Prostate gland (tissue), 2 donors: ENCODE measurements around the gene SMO.

Experiments used
- POLR2A ChIP-seq: fragments of 450-650 bp; IDR thresholded peaks from one replicate; pipeline ENCODE4 v1.6.1; 2016; ENCODE audit warnings: antibody characterized with exemption, mild to moderate bottlenecking
- POLR2AphosphoS5 ChIP-seq: sonication (generic); formaldehyde crosslinking; IDR thresholded peaks from one replicate; pipeline ENCODE4 v1.6.1; 2017; ENCODE audit warnings: antibody characterized with exemption
- TF ChIP-seq, protein P1 (sequence below), 4 experiments: fragments of 200-600 bp in 2 of 4; fragments of 450-650 bp in 2 of 4; sonication (generic) in 2 of 4; IDR thresholded peaks; 1 replicate in 3 of 4; 2 replicates in 1 of 4; pipeline ENCODE4 v1.5.1; 2016 to 2019; ENCODE audit warnings: antibody characterized with exemption in 4 of 4, mild to moderate bottlenecking in 2 of 4, moderate library complexity in 2 of 4

DNA sequence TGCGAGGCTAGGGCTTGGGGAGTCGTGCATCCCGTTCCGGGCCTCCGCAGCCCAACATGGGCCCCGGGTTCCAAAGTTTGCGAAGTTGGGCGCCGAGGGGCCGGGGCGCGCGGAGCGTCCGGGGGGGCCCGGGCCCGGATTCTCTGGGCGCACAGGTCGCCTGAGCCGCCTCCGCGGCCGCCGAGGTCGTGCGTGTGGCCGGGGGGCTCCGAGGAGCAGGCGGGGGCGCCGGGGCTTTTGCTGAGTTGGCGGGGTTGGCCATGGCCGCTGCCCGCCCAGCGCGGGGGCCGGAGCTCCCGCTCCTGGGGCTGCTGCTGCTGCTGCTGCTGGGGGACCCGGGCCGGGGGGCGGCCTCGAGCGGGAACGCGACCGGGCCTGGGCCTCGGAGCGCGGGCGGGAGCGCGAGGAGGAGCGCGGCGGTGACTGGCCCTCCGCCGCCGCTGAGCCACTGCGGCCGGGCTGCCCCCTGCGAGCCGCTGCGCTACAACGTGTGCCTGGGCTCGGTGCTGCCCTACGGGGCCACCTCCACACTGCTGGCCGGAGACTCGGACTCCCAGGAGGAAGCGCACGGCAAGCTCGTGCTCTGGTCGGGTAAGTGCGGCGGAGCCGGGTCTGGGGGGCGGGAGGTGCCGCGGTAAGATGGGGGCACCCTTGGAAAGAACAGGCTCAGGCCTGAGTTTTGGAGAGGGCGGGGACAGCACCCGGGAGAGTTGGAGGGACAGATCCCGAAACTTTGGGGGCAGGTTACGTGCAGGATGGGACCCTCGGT lies 643 bp downstream of the SMO start:
- no peak for TF ChIP-seq POLR2A
- TF ChIP-seq, protein P1, sequence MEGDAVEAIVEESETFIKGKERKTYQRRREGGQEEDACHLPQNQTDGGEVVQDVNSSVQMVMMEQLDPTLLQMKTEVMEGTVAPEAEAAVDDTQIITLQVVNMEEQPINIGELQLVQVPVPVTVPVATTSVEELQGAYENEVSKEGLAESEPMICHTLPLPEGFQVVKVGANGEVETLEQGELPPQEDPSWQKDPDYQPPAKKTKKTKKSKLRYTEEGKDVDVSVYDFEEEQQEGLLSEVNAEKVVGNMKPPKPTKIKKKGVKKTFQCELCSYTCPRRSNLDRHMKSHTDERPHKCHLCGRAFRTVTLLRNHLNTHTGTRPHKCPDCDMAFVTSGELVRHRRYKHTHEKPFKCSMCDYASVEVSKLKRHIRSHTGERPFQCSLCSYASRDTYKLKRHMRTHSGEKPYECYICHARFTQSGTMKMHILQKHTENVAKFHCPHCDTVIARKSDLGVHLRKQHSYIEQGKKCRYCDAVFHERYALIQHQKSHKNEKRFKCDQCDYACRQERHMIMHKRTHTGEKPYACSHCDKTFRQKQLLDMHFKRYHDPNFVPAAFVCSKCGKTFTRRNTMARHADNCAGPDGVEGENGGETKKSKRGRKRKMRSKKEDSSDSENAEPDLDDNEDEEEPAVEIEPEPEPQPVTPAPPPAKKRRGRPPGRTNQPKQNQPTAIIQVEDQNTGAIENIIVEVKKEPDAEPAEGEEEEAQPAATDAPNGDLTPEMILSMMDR (IDR thresholded peaks at IDR 0.05), result no peak
- no peak for TF ChIP-seq POLR2AphosphoS5
